Left cardiac atrium (tissue), 4 donors: Measurements from ENCODE around the gene RIMKLA. TPM values are rescaled to one million over a fixed set of nuclear protein-coding genes. Genes with fewer than 3 reads are reported as not detected.
A peak's percentile ranks its signal among the peaks of the same experiment; 100 is the strongest.

Source experiments
- ATAC-seq, 2 donors: fragments of 200-7000 bp; cut with Tn5 transposase; one replicate each; pipeline ENCODE4 v1.9.1; 2020; ENCODE audit warnings: mild to moderate bottlenecking in 2 of 2, moderate library complexity in 2 of 2
- DNase-seq: peaks from one replicate; pipeline ENCODE4 v3.0.0-alpha.2; 2020
- intact Hi-C, 2 donors: fragments of 100-400 bp; cut with DNase I; formaldehyde crosslinking; loops; one replicate each; pipeline versions ENCODE4 v1.14.1 to v1.15.1; 2022 to 2023
- total RNA-seq, 2 donors: library from RNA; stranded (reverse); fragmentation: NEBNext Ultra II Directional; extraction: Animal tissue kit (Norgen Biotek cat#: 25700); gene quantifications; one replicate each; pipeline ENCODE4 v1.2.1, GENCODE V29; 2021
- donor health status: DM: no; HTN: yes; CAD: no.
- donor health status: DM: no; HTN: yes; CAD: no; lungs with severe emphysema.
- donor health status: DM: yes; HTN: yes; CAD: no.
- donor health status: Dilated cardiomyopathy.

RIMKLA gene
- total RNA-seq, 2 donors from 2014 or later, result 6.3 to 7.9 TPM

GRCh38 chr1:42420121-42420520, 39.5 kb downstream of the RIMKLA start:
- ATAC-seq (no peak), DNase-seq (no peak)
- intact Hi-C loops, result no loop called here

GRCh38 chr1:42420911-42421585, 40.5 kb downstream of the RIMKLA start:
- intact Hi-C loops, result no loop called here
- ATAC-seq (peak; percentile 64 to 70), DNase-seq (peak; percentile 65)

GRCh38 chr1:42422737-42423136, 42.1 kb downstream of the RIMKLA start:
- DNase-seq (no peak), ATAC-seq (no peak)
- intact Hi-C loops, result no loop called here

- intact Hi-C loops, result no loop called here
These were observed 43.1 kb downstream of the RIMKLA start for GRCh38 chr1:42423681-42424080.

GRCh38 chr1:42424201-42424600, 43.6 kb downstream of the RIMKLA start:
- ATAC-seq, result no peak
- DNase-seq, result no peak
- intact Hi-C loops, result no loop called here

More at GRCh38 chr1:42423681-42424080, 43.1 kb downstream of the RIMKLA start:
- ATAC-seq, result no peak
- DNase-seq, result no peak

GRCh38 chr1:42427240-42427639, 46.6 kb downstream of the RIMKLA start:
- ATAC-seq (no peak), DNase-seq (no peak)
- intact Hi-C loops, result no loop called here

- intact Hi-C loops, result no loop called here
- ATAC-seq (no peak), DNase-seq (no peak)
These were observed 49.0 kb downstream of the RIMKLA start for GRCh38 chr1:42429603-42430002.

- ATAC-seq (no peak), DNase-seq (no peak)
- intact Hi-C loops, result no loop called here
These were observed 49.9 kb downstream of the RIMKLA start for GRCh38 chr1:42430286-42431135.

- no peak for ATAC-seq
- intact Hi-C loops, result no loop called here
- no peak for DNase-seq
These were observed 50.9 kb downstream of the RIMKLA start for GRCh38 chr1:42431514-42431913.

GRCh38 chr1:42432714-42433113, 52.1 kb downstream of the RIMKLA start:
- ATAC-seq (no peak), DNase-seq (no peak)
- intact Hi-C loops, result no loop called here

GRCh38 chr1:42433369-42433768, 52.8 kb downstream of the RIMKLA start:
- intact Hi-C loops, result no loop called here
- ATAC-seq, result no peak
- DNase-seq, result no peak

- ATAC-seq (no peak), DNase-seq (no peak)
- intact Hi-C loops, result no loop called here
These were observed 53.7 kb downstream of the RIMKLA start for GRCh38 chr1:42434340-42434739.

GRCh38 chr1:42439940-42440339, 59.3 kb downstream of the RIMKLA start:
- intact Hi-C loops, result no loop called here
- DNase-seq, result no peak
- no peak for ATAC-seq

- ATAC-seq (no peak), DNase-seq (no peak)
- intact Hi-C loops, result no loop called here
These were observed 62.1 kb downstream of the RIMKLA start for GRCh38 chr1:42442662-42443061.

- ATAC-seq (no peak), DNase-seq (no peak)
- intact Hi-C loops, result no loop called here
These were observed 68.7 kb downstream of the RIMKLA start for GRCh38 chr1:42449256-42449655.

- intact Hi-C loops, result loop anchor here in 1 of 2 donors (10.0 kb wide), 1 partner anchor 115 kb away; the partner anchor contains the start of gene FOXJ3
- ATAC-seq (no peak), DNase-seq (no peak)
These were observed 69.5 kb downstream of the RIMKLA start for GRCh38 chr1:42450061-42450460.

- DNase-seq (no peak), ATAC-seq (no peak)
- intact Hi-C loops, result loop anchor here in 1 of 2 donors (10.0 kb wide), 1 partner anchor 119 kb away; the partner anchor contains the start of gene FOXJ3
These were observed 72.8 kb downstream of the RIMKLA start for GRCh38 chr1:42453386-42453785.

- no peak for ATAC-seq
- intact Hi-C loops, result loop anchor here in 1 of 2 donors (10.0 kb wide), 1 partner anchor 120 kb away; the partner anchor contains the start of gene FOXJ3
- no peak for DNase-seq
These were observed 73.8 kb downstream of the RIMKLA start for GRCh38 chr1:42454403-42454802.

- peak; percentile 95 to 98 for ATAC-seq
- DNase-seq, result peak; percentile 90
- intact Hi-C loops, result loop anchor here in 1 of 2 donors (10.0 kb wide), 1 partner anchor 121 kb away; the partner anchor contains the start of gene FOXJ3
These were observed 75.6 kb downstream of the RIMKLA start, which contains the start of the genes PPCS and ZMYND12 for GRCh38 chr1:42456010-42456753. PPCS (plus strand) TSS chr1:42456543; CDS start chr1:42456566, 23 bp downstream. ZMYND12 (minus strand) TSS chr1:42456022; CDS start chr1:42455997, 25 bp downstream.
